GM19372 (cell line): ENCODE results near the gene RPGRIP1.
"Not testable (repeated sequence)": the region's sequence is repeated elsewhere in the genome, so short reads cannot be mapped to it uniquely, and the experiment has no call there.

Source experiments
- ATAC-seq: cut with Tn5 transposase; IDR thresholded peaks from one replicate; pipeline ENCODE4 v1.9.1; 2021; ENCODE audit warnings: mild to moderate bottlenecking, low read depth, moderate library complexity; ENCODE audit not compliant: unreplicated experiment

RPGRIP1 gene

GRCh38 chr14:21279783-21280182 is at the start of gene RPGRIP1:
Gene RPGRIP1, plus strand, starts transcription at chr14:21280083. Its CDS starts 7,894 bp downstream, at chr14:21287977.
- no peak for ATAC-seq

- ATAC-seq, result no peak
Observed at GRCh38 chr14:21231020-21231652, 48.7 kb upstream of the RPGRIP1 start.

GRCh38 chr14:21233457-21234076 is 46.3 kb upstream of the RPGRIP1 start:
- no peak for ATAC-seq

- ATAC-seq, result no peak
Observed at GRCh38 chr14:21234112-21234511, 45.8 kb upstream of the RPGRIP1 start.

DNA sequence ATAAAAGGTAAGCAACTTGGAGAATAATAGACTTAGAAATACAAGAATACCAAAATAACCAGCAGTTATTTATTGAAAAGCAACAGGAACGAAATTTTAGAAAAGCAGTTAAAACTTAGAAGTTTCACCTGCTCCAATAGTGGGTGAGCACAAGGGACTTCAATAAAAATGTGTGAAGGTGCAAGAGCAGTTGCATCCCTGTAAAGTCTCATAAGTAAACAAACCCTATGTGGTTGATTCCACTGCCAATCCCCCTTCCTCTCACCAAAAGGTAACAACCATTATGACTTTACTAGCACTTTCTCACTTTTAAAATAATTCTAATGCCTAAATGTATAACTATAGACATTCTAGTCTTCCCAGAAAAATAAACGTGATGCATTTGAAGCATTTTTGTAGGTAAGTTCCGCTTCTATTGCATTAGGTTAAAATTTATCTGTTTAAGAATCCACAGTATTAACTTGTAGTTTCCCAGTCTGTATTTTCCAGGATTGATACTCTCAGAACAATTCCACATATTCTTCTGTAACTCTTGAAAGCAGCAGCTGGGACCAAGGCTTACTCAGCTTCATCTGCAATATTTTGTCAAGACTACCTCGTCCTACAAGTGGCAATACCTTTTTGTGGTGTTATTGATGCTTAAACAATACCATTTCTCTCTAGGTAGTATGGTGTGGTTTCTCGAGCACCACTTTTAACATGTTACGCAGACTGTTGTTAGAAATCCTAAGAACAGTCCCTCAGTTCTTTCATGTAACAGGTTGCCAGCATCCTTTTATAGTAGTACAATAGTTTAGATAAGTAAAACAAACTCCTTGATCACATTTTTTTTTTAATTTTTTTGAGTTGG is 42.7 kb upstream of the RPGRIP1 start:
- no peak for ATAC-seq

GRCh38 chr14:21238823-21239518 is 40.9 kb upstream of the RPGRIP1 start:
- no peak for ATAC-seq

DNA sequence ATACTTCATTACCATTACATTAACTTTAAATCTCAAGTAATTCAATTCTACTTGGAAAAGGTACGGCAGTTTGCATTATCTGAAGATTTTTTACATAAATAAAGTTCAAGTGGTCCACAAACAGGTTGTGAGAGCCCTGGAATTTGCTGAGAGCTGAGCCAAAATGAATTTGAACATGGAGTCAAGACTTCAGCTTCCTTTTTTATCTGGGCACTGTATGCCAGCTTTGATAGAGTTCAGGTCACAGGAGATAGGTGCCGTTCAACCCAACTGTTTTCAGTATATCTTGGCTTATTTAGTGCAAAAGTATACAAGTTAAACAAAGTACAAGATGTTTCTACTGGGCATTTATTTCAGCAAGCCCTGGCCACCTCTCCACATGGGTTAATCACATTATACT is 39.5 kb upstream of the RPGRIP1 start:
- ATAC-seq, result no peak

DNA sequence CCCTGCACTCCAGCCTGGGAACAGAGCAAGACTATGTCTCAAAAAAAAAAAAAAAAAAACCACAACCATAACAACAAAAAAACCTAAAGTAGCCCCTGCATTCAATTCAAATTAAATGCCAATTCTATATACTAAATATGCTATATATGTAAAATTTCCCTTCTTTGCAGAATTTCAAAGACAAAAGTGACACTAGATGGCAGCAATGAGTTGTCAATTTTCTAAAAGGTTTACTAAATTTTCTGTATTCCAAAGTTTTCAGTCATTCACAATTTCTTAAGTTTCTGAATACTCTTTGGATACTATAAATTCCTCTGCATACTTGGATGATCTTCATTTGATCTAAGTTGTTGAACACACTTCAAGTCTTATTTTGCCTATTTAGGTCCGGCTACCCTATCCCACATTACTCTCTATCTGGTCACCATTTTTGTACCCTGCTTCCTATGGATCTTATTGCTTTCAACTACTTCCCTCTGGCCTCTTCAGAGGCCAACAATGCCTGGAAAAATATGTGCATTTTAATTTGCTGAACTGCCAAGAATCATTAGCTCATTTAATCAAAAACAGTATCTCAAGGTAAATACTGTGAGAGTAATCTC is 38.6 kb upstream of the RPGRIP1 start:
- no peak for ATAC-seq

DNA sequence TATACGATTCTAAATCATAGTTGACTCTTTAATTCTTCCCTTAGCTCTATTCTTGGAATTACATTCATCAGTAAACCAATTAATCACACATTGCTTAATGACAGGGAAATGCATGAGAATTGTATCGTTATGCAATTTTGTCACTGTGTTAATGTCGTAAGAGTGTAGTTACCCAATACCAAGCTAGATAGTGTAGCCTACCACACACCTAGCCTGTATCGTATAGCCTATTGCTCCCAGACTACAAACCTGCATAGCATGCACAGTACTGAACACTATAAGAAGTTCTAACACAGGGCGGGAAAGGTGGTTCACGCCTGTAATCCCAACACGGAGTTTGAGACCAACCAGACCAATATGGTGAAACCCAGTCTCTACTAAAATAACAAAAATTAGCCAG is 35.3 kb upstream of the RPGRIP1 start:
- no peak for ATAC-seq

DNA sequence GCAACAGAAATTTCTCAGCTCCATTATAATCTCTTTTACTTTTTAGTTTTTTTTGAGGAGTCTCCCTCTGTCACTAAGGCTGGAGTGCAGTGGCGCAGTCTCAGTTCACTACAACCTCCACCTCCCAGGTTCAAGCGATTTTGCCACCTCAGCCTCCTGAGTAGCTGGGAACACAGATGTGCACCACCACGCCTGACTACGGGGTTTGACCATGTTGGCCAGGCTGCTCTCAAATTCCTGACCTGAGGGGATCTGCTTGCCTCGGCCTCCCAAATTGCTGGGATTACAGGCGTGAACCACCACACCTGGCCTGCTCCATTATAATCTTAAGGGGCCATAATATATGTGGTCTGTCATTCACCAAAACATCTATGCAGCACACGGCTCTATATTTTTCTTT is 34.1 kb upstream of the RPGRIP1 start:
- ATAC-seq, result no peak

GRCh38 chr14:21248338-21248737 is 31.5 kb upstream of the RPGRIP1 start:
- ATAC-seq, result no peak

GRCh38 chr14:21248739-21249411 is 31.0 kb upstream of the RPGRIP1 start:
- no peak for ATAC-seq

DNA sequence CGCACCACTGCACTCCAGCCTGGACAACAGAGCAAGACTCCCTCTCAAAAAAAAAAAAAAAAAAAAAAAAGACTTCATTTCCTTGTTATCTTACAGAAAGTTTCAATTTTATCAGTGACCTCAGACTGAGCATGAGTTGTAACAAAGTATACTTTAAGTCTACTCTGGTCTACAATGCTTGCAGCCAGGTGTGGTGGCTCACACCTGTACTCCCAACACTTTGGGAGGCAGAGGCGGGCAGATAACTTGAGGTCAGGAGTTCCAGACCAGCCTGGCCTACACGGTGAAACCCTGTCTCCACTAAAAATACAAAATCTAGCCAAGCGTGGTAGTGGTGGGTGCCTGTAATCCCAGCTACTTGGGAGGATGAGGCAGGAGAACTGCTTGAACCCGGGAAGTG is 28.7 kb upstream of the RPGRIP1 start:
- ATAC-seq, result no peak

DNA sequence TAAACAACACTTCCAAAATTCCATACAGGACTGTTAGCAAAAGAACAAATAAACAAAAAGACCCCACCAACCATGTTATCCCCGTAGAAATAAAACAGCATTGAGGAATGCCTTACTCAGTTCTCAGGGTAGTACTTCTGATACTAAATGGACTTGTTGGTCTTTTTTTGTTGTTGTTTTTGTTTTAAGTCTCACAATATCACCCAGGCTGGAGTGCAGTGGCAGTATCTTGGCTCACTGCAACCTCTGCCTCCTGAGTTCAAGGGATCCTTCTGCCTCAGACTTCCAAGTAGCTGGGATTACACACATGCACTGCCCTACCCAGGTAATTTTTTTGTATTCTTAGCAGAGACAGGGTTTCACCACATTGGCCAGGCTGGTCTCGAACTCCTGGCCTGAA is 27.7 kb upstream of the RPGRIP1 start:
- no peak for ATAC-seq

DNA sequence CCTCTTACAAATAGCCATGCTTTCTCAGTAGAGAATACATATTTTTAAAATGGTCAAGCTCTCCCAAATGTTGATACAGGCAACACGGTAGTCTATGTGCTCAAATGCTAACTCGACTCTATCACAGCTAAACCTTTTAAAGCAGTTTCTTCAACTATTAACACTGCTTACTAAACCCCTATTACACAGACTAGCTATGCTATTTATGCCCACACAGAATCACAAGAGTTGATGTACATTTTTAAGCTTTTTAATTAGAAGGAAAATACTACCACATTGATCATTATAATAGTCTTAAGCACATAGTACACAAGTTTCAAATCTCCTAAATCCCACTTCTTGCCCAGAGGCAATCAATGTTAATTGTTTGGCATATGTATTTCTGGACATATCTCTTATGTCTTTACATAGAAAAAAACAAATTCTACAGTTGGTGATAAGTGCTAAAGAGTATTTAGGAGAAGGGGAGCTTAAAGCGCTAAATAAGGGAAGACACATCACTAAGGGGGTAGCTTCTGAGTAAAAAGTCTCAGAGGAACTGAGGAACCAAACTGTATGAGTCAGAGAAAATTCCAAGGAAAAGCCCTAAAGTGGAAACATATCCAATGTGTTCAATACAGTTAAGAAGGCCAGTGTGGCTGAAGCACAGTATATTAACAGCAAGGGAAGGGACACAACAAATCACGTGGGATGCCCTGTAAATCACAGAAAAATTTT is 24.3 kb upstream of the RPGRIP1 start:
- ATAC-seq, result no peak

DNA sequence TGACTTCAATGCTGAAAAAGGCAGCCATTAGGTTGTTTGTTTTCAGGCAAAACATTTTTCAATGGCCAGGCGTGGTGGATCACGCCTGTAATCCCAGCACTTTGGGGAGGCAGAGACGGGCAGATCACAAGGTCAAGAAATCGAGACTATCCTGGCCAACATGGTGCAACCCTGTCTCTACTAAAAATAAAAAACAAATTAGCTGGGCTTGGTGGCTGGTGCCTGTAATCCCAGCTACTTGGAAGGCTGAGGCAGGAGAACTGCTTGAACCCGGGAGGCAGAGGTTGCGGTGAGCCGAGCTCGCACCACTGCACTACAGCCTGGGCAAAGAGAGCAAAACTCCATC is 23.8 kb upstream of the RPGRIP1 start:
- ATAC-seq, result not testable (repeated sequence)

- no peak for ATAC-seq
Observed at GRCh38 chr14:21256539-21257393, 23.1 kb upstream of the RPGRIP1 start.

GRCh38 chr14:21257394-21257909 is 22.4 kb upstream of the RPGRIP1 start:
- no peak for ATAC-seq
